Forelimb muscle (tissue), 1 donor: ENCODE measurements around the gene FAM219A. TPM values are rescaled to one million over a fixed set of nuclear protein-coding genes. Genes with fewer than 3 reads are reported as not detected.

ENCODE experiments used
- DNase-seq: peaks from one replicate; pipeline ENCODE4 v3.0.0-alpha.2; 2013; ENCODE audit warnings: low read depth
- polyA plus RNA-seq: library from polyadenylated mRNA; unstranded; fragments of 120-200 nt; gene quantifications from one replicate; pipeline ENCODE4 v1.2.1, GENCODE V29; 2013; ENCODE audit not compliant: insufficient read length

The FAM219A gene
- polyA plus RNA-seq, result 11.7 TPM

DNA sequence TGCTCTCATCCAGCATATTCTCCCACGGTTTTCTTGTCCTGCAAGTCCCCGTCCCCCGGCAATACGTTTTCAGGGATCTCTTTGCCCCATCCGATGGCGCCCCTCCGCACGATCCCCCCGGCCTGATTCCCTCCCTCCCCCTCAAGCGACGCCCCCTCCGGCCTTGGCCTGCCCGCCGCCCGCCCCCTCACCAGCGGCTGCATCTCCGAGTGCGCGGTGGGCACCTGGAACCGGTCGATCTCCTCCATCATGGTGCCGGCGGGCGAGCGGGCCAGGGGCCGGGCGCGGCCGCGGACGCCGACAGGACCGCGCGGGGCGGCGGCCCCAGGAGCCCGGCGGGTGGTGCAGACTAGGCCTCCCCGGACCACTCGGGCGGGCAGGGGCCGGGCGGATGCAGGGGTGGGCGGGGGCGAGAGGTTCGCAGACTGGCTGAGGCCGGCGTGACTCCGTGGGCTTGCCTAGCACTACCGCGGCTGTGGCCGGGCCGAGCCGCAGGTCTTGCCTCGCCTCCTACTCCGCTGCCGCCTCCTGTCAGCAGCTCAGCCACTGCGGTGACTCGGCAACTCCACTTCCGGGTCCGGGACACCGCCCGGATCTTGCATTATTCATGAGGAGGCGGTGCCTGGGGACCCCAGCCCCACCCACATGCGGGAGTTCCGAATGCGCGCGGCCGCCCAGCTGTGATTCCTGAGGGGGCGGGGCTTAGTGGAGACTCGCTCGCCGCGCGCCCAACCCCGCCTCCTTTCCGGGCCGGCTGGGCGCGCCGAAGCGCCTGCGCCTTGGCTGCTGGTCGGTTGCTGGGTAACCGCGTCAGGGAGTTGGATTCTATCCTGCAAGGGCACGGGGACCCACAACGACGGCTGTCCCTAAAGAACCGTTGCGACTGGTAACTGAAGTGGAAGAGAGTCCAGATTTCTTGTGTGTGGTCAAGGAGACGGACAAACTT is at the start of gene FAM219A, which contains the start of gene DNAI1:
FAM219A (minus strand) TSS at position 558 of the 946 bp plus-strand sequence; CDS start at position 251, 307 bp downstream.
DNAI1 (plus strand) TSS at position 793 of the 946 bp plus-strand sequence. CDS start 201 bp downstream, outside the sequence.
- peak; percentile 91 for DNase-seq

GRCh38 chr9:34507966-34508365 is 49.6 kb upstream of the FAM219A start:
- no peak for DNase-seq

DNA sequence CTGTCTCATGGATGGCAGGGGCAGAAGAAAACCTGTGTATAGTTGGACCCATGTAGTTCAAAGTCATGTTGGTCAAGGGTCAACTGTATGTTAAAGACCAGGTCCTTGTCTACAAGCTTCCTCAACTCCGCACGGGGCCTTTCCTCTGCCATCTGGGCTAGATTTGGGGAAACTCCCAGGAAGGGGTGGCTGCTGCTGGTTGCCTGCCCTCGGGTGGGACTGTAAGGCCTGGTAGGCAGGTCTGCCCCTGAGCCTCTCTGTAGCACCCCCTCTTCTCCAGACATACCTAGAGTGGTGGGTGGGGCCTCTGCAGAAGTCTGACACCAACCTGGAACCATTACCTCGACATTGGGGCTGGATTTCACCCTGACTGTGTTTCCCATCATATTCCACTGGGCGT is 49.2 kb upstream of the FAM219A start:
- no peak for DNase-seq

GRCh38 chr9:34506623-34507022 is 48.3 kb upstream of the FAM219A start:
- no peak for DNase-seq

DNA sequence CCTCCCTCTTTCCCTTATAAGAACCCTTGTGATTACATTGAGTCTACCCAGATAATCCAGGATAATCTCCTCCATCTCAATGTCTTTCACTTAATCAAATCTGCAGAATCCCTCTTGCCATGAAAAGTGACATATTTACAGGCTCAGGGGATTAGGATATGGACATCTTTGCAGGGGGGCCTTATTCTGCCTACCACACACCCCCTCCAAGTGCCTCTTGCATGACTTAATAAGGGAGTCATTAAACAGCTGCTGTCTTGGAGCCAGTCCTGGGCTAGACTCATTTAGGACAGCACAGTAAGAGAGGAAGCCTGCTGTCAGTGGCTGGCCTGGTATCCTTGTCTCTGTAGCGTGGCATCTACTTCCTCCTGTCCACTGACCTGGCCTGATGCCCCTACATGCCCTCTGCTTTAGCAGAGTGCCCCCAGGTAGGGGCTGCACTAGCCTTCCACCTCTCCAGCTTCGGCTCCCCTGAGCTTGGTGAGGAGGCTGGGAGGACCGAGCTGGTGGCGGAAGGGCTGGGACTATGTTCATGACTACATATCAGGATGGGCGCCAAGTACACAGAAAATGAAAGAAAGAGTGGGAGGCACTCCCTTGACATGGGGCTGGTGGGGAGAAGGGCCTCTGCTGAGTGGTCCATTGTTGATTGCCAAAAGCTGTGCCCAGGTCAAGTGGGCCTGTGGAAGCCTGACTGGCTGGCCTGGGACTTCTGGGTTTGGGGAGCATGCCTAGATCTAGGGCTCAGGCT is 47.2 kb upstream of the FAM219A start:
- no peak for DNase-seq

DNA sequence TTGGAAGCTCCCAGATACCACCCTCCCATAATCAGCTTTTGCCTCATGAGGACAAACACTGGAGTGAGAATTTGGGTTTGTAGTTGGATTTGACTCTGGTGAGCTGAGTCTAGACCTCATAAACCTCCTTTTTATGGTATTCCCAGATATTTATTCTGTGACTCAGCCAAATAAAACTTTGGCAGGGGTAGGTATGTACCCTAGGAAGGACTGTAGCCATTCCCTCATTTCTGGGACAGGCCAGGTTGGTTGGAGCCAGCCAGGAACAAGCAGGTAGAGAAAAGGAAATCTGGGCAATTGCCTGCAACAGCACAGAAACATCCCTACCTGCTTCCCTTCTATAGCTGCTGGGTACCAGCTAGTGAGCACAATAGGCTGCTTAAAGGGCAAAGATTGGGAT is 45.0 kb upstream of the FAM219A start:
- DNase-seq, result no peak

GRCh38 chr9:34502891-34503290 is 44.5 kb upstream of the FAM219A start:
- DNase-seq, result no peak

DNA sequence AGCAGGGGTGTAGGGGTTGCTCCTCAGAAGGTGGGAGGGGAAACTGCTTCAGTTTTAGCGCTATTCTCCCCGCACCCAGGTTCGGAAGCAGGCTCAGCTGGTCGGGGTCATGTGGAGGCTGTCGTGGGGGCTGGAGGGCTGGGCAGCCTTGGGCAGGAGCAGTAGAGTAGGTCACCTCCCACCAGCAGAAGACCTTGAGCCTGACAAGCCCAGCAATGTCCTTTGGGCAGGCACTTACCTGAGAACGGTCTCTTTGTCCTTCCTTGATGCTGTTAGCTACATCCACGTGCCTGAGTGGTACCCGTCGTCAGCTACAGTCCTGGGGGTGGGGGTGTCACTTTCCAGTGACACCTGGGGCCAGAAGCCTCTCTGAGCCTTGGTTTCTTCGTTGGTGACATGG is 44.1 kb upstream of the FAM219A start:
- no peak for DNase-seq

- DNase-seq, result no peak
Observed at GRCh38 chr9:34501889-34502425, 43.6 kb upstream of the FAM219A start.

- DNase-seq, result no peak
Observed at GRCh38 chr9:34501372-34501771, 43.0 kb upstream of the FAM219A start.

DNA sequence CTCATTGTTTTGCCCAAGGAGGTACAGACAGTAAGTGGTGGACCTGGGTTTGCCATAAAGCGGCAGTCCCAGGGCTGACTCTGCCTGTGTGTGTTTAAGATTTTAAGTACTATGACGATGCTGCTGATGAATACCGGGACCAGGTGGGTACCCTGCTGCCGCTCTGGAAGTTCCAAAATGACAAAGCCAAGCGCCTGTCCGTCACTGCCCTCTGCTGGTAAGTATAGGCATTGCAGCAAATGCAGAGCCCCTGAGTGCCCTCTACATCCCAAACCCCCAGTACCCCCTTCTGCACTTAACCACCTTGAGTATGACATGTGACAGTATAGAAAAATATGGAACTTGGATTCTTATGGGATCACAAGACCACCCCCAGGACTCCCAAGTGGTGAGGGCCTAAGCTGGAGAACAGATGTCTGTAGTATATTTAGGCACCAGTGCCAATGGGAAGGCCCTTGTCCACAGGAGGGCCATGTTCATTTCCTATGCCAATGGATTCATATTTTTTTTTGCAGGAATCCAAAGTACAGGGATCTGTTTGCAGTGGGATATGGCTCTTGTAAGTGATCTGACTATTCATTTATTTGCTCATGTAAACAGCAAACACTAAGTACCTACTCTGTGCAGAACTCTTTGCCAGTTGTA is 42.4 kb upstream of the FAM219A start:
- DNase-seq, result no peak

DNA sequence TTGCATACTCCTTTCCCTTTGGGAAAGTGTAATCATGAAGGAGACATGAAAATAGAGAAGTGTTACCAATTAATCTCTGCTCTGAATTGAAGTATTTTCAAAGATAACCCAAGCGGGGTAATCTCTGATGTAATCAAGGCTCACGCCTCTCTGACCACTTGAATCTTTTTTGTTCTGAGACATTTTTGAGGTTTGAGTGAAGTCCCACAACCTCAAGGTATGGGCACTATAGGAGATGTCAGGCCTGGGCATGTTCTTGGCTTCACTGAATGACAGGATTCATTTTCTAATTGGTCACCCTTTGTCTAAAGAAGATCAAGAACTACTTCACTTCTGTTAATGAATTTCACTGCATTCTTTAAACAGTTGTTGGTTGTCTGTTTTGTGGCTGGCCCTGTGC is 40.7 kb upstream of the FAM219A start:
- DNase-seq, result no peak

DNA sequence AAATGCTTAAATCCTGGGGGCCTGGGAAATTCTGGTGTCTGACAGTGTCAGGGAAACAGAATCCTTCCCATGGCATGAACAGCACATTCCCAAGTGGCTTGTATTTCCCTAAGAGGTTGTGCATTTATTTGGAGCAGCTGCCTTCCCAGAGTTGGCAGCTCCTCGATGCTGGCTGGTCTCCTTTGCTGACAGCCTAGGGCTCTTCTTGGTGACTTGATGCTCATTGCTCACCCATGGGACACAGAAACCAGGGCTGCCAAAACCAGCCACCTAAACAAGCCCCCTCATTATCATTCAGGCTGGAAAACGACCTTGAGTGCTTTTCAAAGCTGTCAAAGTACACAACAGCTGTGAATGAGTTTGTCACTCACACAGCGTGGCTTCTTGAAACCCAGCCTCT is 40.2 kb upstream of the FAM219A start:
- DNase-seq, result no peak

GRCh38 chr9:34496149-34496712 is 37.9 kb upstream of the FAM219A start:
- DNase-seq, result no peak

- DNase-seq, result no peak
Observed at GRCh38 chr9:34493972-34494535, 35.7 kb upstream of the FAM219A start.

DNA sequence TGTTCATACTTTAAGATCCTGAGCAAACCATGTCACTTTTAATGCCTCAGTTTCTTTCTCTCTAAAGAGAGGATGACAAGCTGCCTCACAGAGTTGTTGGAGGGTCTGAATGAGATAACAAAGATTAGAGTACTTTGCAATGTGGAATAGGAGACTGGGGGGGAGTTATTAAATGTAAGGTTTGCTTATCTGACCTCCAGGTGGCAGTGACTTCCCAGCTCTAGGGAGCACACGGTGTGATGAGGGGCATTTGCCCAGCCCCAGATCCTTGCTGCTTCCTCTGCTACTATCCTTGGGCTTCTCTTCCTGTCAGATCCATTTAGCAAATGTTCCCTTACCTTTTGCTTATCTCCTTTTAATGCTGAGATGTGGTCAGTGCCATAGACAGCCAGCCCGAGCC is 33.7 kb upstream of the FAM219A start:
- DNase-seq, result no peak

GRCh38 chr9:34491596-34491995 is 33.2 kb upstream of the FAM219A start:
- DNase-seq, result no peak

DNA sequence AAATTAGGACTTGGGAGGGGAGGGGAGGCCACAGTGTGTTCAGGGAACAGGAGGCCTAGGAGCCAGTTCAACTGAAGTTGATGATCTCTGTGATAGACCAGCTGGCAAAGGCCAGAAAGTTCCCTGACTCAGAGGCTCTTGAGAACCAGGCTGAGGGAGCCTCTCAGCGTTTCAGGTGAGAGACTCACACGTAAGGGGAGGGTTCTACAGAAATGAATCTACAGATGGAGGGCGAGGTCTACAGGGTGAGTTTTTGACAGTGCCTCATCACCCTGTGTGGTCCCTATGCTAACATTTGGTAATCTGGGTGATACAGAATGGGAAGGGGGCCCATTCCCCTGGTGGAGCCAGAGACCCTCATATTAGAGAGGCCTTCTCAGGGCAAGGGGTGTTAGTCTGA is 32.4 kb upstream of the FAM219A start:
- DNase-seq, result no peak

- no peak for DNase-seq
Observed at GRCh38 chr9:34490360-34490759, 32.0 kb upstream of the FAM219A start.

DNA sequence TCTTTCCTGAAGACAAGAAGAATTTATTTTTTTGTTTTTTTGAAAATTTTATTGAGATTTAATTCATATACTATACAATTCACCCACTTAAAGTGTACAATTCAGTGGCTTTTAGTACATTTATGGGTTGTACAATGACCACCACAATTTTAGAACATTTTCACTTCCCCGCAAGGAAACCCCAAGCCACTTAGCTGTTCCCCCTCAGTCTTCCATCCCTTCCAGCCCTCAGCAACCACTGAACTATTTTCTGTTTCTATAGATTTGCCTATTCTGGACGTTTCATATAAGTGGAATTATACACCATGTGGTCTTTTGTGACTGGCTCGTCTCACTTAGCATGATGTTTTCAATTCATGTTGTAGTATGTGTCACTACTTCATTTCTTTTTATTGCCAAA is 28.2 kb upstream of the FAM219A start:
- DNase-seq, result no peak

DNA sequence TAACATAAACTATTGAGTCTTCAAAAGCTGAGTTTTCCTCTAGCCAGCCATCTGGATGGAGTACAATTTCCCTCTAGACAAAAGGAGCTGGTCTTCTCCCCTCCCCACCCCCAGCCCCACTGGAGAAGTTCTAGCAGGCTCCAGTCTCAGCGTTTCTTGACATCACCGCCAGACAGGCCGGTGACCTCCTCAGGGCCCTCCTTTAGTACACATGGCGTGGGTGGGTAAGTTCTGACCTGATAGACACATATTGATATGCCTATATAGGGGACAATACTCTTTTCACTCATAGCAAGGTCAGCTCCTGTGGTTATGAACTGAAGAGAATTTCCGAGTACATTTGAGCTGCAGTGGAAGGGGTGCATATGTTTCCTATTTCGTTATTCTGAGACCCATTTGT is 27.5 kb upstream of the FAM219A start:
- no peak for DNase-seq
